A673 (cell line): ENCODE results near the gene LCP2.

ENCODE experiments used
- CTCF ChIP-seq: fragments of 300-800, 200-600 bp; sonication (generic); conservative IDR thresholded peaks from 2 replicates; pipeline ENCODE4 v1.5.1; 2017; ENCODE audit warnings: low read depth, mild to moderate bottlenecking, antibody characterized with exemption, low read length, moderate library complexity, mixed read lengths
- EZH2 ChIP-seq: fragments of 200-600 bp; sonication (generic); IDR thresholded peaks from 2 replicates; pipeline ENCODE4 v1.6.1; 2017; ENCODE audit warnings: borderline replicate concordance, low read depth, mild to moderate bottlenecking, mixed read lengths, antibody characterized with exemption, low read length; ENCODE audit not compliant: poor library complexity, severe bottlenecking

DNA sequence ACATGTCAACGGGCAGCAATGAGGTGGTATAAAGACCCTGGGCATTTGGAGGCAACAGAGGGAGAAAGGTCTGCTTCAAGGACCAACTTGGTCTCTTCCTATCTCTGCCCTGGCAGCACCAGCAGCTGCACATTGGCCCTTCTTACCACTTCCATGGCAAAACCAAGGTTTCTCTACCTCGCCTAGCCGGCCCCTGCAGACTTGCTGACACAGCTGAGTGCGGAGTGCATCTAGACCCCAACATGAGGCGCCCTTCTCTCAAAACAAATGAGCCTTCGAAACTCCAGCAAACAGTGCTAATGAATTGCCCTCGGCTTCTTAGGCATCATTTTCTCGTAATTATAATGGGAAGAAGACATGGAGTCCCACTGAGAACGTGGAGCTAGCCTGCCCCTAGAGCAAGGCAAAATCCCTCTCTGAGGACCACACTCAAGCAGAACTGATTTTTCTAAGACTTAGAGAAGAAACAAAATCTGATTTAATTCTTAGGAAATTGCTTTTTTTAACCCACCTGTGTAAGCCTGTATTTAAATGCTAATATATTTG is 49.5 kb upstream of the LCP2 start:
- no peak for TF ChIP-seq CTCF
- TF ChIP-seq EZH2, result no peak
